ENCODE data around the gene DCTN1. TPM values are rescaled to one million over a fixed set of nuclear protein-coding genes. Genes with fewer than 3 reads are reported as not detected.

The DCTN1 gene
- total RNA-seq, 6 donors from 2014 or later: 106 to 260 (median 147) TPM

DNA sequence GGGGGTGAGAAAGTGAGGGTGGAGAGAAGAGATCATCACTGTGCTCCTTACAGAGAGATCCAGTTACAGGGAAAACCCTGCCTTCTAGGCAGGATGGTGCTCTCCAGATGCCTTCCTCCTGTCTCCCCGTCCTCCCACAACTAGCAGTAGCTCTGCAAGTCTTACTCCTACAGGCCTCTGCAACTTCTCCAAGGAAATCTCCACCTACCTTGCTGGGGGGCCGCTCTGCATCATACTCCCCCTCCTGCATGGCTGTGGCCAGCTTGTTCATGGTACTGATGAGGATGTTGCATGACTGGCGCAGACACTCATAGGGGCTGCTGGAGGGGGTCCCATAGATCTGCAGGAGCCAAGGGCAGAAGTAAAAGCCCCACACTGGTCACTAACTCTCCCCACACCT is 14.1 kb downstream of the DCTN1 start:
- TF ChIP-seq POLR2AphosphoS5 (IDR thresholded peaks at IDR 0.05) (no peak), EP300 (IDR thresholded peaks at IDR 0.05) (no peak), POLR2A (IDR thresholded peaks at IDR 0.05) (no peak)
- TF ChIP-seq, protein P1, sequence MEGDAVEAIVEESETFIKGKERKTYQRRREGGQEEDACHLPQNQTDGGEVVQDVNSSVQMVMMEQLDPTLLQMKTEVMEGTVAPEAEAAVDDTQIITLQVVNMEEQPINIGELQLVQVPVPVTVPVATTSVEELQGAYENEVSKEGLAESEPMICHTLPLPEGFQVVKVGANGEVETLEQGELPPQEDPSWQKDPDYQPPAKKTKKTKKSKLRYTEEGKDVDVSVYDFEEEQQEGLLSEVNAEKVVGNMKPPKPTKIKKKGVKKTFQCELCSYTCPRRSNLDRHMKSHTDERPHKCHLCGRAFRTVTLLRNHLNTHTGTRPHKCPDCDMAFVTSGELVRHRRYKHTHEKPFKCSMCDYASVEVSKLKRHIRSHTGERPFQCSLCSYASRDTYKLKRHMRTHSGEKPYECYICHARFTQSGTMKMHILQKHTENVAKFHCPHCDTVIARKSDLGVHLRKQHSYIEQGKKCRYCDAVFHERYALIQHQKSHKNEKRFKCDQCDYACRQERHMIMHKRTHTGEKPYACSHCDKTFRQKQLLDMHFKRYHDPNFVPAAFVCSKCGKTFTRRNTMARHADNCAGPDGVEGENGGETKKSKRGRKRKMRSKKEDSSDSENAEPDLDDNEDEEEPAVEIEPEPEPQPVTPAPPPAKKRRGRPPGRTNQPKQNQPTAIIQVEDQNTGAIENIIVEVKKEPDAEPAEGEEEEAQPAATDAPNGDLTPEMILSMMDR (IDR thresholded peaks at IDR 0.05): no peak
- Histone ChIP-seq H3K4me3 (no peak overlapping the region), H3K27me3 (no peaks in the 10 kb centered on the region), H3K9me3 (no peaks in the 10 kb centered on the region), H3K36me3 (peaks cover 89 to 100% (median 100%) of the 10 kb centered on the region in 4 donors), H3K4me1 (no peaks in the 10 kb centered on the region), H3K27ac (no peak overlapping the region)
- 97 to 100% methylated on average over 1 to 3 of the region's 3 CpGs for WGBS, 2 donors
- DNase-seq: no peak
- ATAC-seq (ENCODE audit: low FRiP score in 2 of 2): no peak

DNA sequence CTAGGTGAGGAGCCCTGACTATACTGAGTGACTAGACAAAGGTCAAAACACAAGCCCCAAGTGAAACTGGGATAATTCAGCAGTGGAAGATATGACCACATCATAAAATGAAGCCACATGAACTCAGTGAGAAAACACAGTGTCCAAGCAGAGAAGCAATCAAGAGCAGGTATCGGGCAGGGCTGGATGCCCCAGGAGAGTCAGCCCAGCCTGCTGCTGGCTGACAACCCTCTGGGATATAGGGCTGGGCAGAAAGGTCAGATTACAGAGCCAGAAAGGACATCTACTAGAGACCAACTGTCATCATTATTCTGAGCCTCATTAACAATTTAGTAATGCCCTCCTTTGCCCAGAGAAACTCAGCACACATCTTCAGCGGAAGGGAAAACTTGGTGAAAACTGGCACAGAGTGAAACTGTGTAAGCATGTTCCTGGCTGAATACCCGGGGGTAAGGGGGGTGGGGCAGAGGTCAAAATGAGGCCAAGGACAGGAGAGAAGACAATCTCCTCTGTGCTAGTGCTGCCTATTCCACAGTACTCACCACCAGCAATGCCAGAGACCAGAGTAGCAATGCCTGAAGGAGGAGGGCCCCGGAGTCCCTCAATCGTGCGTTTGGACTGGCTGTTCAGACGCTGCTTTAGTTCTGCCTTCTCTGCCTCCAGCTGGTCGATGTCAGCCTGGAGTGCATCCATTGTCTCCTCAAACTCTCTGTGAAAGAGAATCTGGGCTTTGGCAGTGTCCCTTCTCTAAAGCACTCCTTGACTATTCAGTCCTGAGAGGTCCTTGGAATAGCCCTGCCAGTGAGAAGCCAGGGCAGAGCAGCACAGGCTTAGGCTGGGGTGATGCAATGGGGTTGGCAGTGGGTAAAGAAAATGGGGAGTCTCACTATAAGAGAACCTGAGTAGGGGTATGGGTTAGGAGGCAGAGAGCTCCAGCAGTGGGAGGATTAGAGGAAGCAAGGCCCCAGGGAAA is 15.3 kb downstream of the DCTN1 start:
- no peak overlapping the region for H3K4me3 ChIP-seq
- no peak overlapping the region for H3K27ac ChIP-seq
- H3K9me3 ChIP-seq: no peaks in the 10 kb centered on the region
- TF ChIP-seq, protein P1 (IDR thresholded peaks at IDR 0.05): no peak
- TF ChIP-seq POLR2A (IDR thresholded peaks at IDR 0.05) (no peak), POLR2AphosphoS5 (IDR thresholded peaks at IDR 0.05) (no peak), EP300 (IDR thresholded peaks at IDR 0.05) (no peak)
- H3K4me1 ChIP-seq: no peaks in the 10 kb centered on the region
- peaks cover 82 to 100% (median 99%) of the 10 kb centered on the region in 4 donors for H3K36me3 ChIP-seq
- ATAC-seq (ENCODE audit: low FRiP score in 2 of 2) (no peak), DNase-seq (no peak)
- H3K27me3 ChIP-seq: no peaks in the 10 kb centered on the region
- 73 to 85% methylated on average over 4 to 8 of the region's 8 CpGs for WGBS, 2 donors

DNA sequence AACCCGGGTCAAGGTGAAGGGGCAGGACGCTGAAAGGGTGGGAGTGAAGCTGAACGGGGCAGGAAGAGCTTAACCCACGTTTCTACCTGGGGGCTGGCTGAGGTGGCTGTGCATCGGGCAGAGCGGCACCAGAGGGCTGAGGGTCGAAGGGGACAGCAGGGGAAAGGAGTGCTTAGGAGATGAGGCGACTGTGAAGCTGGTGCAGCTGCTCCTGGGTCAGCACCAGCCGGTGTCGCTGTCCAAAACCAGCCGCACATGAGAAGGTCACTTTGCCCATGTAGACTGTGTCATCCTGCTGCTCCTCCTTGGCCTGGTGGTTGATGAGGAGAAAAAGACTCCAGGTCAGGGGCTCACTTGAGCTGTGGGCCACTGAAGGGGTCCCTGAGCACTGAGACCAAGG is 18.8 kb downstream of the DCTN1 start:
- 85 to 89% methylated on average over 8 to 11 of the region's 11 CpGs for WGBS, 2 donors
- ATAC-seq (ENCODE audit: low FRiP score in 2 of 2): no peak

DNA sequence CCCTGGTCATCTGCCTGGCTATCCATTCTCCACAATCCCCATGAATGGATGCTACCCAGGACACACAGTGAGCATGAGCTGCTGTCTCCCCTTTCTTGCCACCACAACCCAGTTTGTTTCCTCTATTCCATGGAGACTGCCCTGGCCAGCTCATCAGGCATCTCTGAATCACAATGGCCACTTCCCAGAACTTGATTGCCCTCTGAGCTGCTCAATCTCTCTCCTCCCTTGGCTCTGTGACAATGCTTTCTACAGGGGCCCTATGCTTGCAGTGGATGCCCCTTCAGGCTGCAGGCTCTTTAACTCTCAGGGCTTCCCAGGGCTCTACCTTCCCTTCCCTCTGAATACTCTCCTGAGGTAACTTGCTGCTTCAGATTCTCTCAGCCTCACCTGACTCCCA is 22.5 kb downstream of the DCTN1 start:
- TF ChIP-seq POLR2AphosphoS5 (IDR thresholded peaks at IDR 0.05) (no peak), EP300 (IDR thresholded peaks at IDR 0.05) (no peak), POLR2A (IDR thresholded peaks at IDR 0.05) (no peak)
- TF ChIP-seq, protein P1 (IDR thresholded peaks at IDR 0.05): no peak
- H3K4me3 ChIP-seq: no peak overlapping the region
- no peak for ATAC-seq (ENCODE audit: low FRiP score in 2 of 2)
- H3K9me3 ChIP-seq: no peaks in the 10 kb centered on the region
- H3K27ac ChIP-seq: no peak overlapping the region
- DNase-seq: no peak
- no peaks in the 10 kb centered on the region for H3K4me1 ChIP-seq
- H3K27me3 ChIP-seq: no peaks in the 10 kb centered on the region
- peaks cover 22 to 67% (median 57%) of the 10 kb centered on the region in 4 donors for H3K36me3 ChIP-seq

More for the DNA sequence above, 18.8 kb downstream of the DCTN1 start:
- TF ChIP-seq, protein P1 (IDR thresholded peaks at IDR 0.05): no peak
- TF ChIP-seq EP300 (IDR thresholded peaks at IDR 0.05): no peak
- TF ChIP-seq POLR2A (IDR thresholded peaks at IDR 0.05): no peak
- no peak for TF ChIP-seq POLR2AphosphoS5 (IDR thresholded peaks at IDR 0.05)
- Histone ChIP-seq H3K27ac (no peak overlapping the region), H3K4me3 (no peak overlapping the region), H3K36me3 (peaks cover 51 to 100% (median 93%) of the 10 kb centered on the region in 4 donors), H3K9me3 (no peaks in the 10 kb centered on the region), H3K4me1 (no peaks in the 10 kb centered on the region), H3K27me3 (no peaks in the 10 kb centered on the region)
- peak in 1 of 2 donors; percentile 51 for DNase-seq
